Measurements from ENCODE around the gene DIPK1B.
"Not testable (repeated sequence)": the region's sequence is repeated elsewhere in the genome, so short reads cannot be mapped to it uniquely, and the experiment has no call there.

Gene DIPK1B

GRCh38 chr9:136700304-136700703 lies 12.1 kb upstream of the DIPK1B start:
- no peak for DNase-seq

GRCh38 chr9:136700959-136701667 lies 11.3 kb upstream of the DIPK1B start:
- no peak for DNase-seq

GRCh38 chr9:136701668-136702053 lies 10.7 kb upstream of the DIPK1B start:
- no peak for DNase-seq

GRCh38 chr9:136703276-136703860 lies 9.0 kb upstream of the DIPK1B start:
- DNase-seq: no peak

GRCh38 chr9:136704741-136705140 lies 7.6 kb upstream of the DIPK1B start:
- DNase-seq: not testable (repeated sequence)

GRCh38 chr9:136705564-136705963 lies 6.8 kb upstream of the DIPK1B start:
- no peak for DNase-seq

- no peak for DNase-seq
Observed at GRCh38 chr9:136707011-136707410, 5.4 kb upstream of the DIPK1B start.

- no peak for DNase-seq
Observed at GRCh38 chr9:136707849-136708517, 4.4 kb upstream of the DIPK1B start.

GRCh38 chr9:136709454-136710109 lies 2.8 kb upstream of the DIPK1B start:
- no peak for DNase-seq

GRCh38 chr9:136710543-136710942 lies 1.8 kb upstream of the DIPK1B start:
- DNase-seq: no peak

- not testable (repeated sequence) for DNase-seq
Observed at GRCh38 chr9:136711219-136711648, 1.1 kb upstream of the DIPK1B start.

GRCh38 chr9:136712690-136713544 lies 545 bp downstream of the DIPK1B start:
- no peak for DNase-seq

- peak; percentile 9 for DNase-seq
Observed at GRCh38 chr9:136713550-136713949, 1.2 kb downstream of the DIPK1B start.

- no peak for DNase-seq
Observed at GRCh38 chr9:136714096-136714892, 1.9 kb downstream of the DIPK1B start.

GRCh38 chr9:136714893-136715274 lies 2.5 kb downstream of the DIPK1B start:
- DNase-seq: no peak

- DNase-seq: no peak
Observed at GRCh38 chr9:136717399-136717798, 5.0 kb downstream of the DIPK1B start.

- DNase-seq: no peak
Observed at GRCh38 chr9:136718345-136719194, 6.2 kb downstream of the DIPK1B start.

GRCh38 chr9:136719195-136719880 lies 7.0 kb downstream of the DIPK1B start:
- DNase-seq: no peak

- DNase-seq: no peak
Observed at GRCh38 chr9:136720251-136720897, 8.0 kb downstream of the DIPK1B start.

GRCh38 chr9:136720898-136721338 lies 8.5 kb downstream of the DIPK1B start:
- DNase-seq: no peak
